ENCODE measurements around the gene SLC35B1. TPM values are rescaled to one million over a fixed set of nuclear protein-coding genes. Genes with fewer than 3 reads are reported as not detected.
"Not testable (repeated sequence)": the region's sequence is repeated elsewhere in the genome, so short reads cannot be mapped to it uniquely, and the experiment has no call there.

SLC35B1 gene
- total RNA-seq, 1 donor from 2014 or later, result 67.4 TPM

DNA sequence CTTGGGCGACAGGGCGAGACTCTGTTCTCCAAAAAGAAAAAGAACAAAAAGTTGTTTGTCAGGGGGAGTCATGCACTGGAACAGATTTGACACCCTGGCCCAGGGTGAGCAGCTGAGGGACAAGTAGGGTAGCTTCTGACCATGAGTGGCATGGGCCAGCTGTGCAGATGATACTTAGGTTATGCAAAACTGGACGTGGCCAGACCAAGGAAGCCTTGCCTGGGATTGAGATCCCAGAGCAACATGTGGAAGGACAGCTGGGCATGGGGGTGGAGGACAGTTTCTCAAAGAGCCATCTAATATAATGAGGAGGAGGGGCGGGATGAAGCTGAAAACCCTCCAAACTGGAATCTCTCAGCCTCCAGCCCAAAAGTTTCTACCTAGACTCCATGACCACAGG lies 19.6 kb upstream of the SLC35B1 start:
- Mint-ChIP-seq H3K9me3 (ENCODE audit: low read depth) (no peaks in the 10 kb centered on the region), H3K4me1 (ENCODE audit: low read depth) (no peaks in the 10 kb centered on the region), H3K4me3 (ENCODE audit: low read depth) (no peak overlapping the region), H3K27me3 (no peaks in the 10 kb centered on the region), H3K27ac (no peak overlapping the region), H3K36me3 (ENCODE audit: insufficient read depth) (peaks cover 7% of the 10 kb centered on the region)
- no peak for TF ChIP-seq CTCF (IDR thresholded peaks at IDR 0.05; ENCODE audit: unreplicated experiment)
- no peak for DNase-seq (ENCODE audit: low spot score, unreplicated experiment)

GRCh38 chr17:49725452-49726130 lies 17.8 kb upstream of the SLC35B1 start:
- H3K9me3 Mint-ChIP-seq (ENCODE audit: low read depth), result no peaks in the 10 kb centered on the region
- peak overlapping the region; percentile 22 for H3K27ac Mint-ChIP-seq
- H3K4me1 Mint-ChIP-seq (ENCODE audit: low read depth), result no peaks in the 10 kb centered on the region
- peaks cover 7% of the 10 kb centered on the region for H3K36me3 Mint-ChIP-seq (ENCODE audit: insufficient read depth)
- no peaks in the 10 kb centered on the region for H3K27me3 Mint-ChIP-seq
- no peak overlapping the region for H3K4me3 Mint-ChIP-seq (ENCODE audit: low read depth)
- DNase-seq (ENCODE audit: low spot score, unreplicated experiment), result no peak
- no peak for TF ChIP-seq CTCF (IDR thresholded peaks at IDR 0.05; ENCODE audit: unreplicated experiment)

DNA sequence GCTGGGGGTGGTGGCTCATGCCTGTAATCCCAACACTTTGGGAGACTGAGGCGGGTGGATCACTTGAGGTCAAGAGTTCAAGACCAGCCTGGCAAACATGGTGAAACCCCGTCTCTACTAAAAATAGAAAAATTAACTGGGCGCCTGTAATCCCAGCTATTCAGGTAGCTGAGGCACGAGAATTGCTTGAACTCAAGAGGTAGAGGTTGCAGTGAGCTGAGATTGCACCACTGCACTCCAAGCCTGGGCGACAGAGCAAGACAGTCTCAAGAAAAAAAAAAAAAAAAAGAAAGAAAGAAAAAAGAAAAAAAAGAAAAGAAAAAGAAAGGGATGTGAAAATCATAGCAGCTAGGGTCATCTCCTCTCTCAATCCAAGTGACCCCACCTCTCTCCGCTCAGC lies 16.8 kb upstream of the SLC35B1 start:
- H3K36me3 Mint-ChIP-seq (ENCODE audit: insufficient read depth), result peaks cover 10% of the 10 kb centered on the region
- not testable (repeated sequence) for H3K27me3 Mint-ChIP-seq; DNase-seq (ENCODE audit: low spot score, unreplicated experiment); H3K9me3 Mint-ChIP-seq (ENCODE audit: low read depth); H3K4me1 Mint-ChIP-seq (ENCODE audit: low read depth); H3K4me3 Mint-ChIP-seq (ENCODE audit: low read depth); H3K27ac Mint-ChIP-seq

DNA sequence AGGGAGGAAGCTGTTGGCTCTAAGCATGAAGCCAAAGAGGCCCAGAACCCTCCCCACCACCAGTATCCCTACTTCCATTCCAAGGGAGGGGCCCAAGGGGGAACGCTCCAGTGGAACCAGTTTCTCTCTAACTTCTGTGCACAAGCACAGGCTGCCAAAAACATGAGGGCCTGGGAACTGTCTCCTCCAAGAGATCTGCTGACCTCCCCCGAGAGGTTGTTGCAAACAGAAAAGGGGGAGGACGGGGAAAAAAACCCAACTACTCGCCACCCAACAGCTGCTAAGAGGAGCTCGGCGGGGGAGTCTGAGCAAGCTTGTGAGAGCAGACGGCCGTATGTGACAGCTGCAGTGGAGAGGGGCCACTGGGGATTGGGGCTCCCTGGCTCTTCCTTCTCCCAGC lies 15.7 kb upstream of the SLC35B1 start:
- no peaks in the 10 kb centered on the region for H3K9me3 Mint-ChIP-seq (ENCODE audit: low read depth)
- H3K4me3 Mint-ChIP-seq (ENCODE audit: low read depth), result no peak overlapping the region
- peaks cover 12% of the 10 kb centered on the region for H3K36me3 Mint-ChIP-seq (ENCODE audit: insufficient read depth)
- DNase-seq (ENCODE audit: low spot score, unreplicated experiment), result no peak
- H3K27me3 Mint-ChIP-seq, result no peaks in the 10 kb centered on the region
- no peaks in the 10 kb centered on the region for H3K4me1 Mint-ChIP-seq (ENCODE audit: low read depth)
- no peak for TF ChIP-seq CTCF (IDR thresholded peaks at IDR 0.05; ENCODE audit: unreplicated experiment)
- no peak overlapping the region for H3K27ac Mint-ChIP-seq

DNA sequence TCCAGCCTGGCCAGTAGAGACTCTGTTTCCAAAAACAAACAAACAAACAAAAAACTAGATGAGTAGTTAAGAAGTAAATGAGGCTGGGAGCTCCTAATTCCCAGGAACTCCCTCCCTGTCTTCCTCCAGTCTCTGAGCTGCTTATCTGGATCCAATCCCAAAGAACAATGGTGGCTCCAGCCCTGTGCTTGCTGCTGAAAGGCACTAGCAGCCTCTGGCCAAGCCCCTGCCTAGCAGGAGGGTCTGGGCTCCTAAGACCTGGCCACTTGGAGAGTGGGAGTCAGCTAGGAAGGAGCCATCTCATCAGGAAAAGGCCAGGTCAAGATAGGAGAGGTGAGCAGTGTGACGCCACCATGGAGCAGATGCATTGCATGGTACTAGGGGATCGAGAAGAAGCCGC lies 14.3 kb upstream of the SLC35B1 start:
- Mint-ChIP-seq H3K27me3 (no peaks in the 10 kb centered on the region), H3K4me1 (ENCODE audit: low read depth) (no peaks in the 10 kb centered on the region), H3K36me3 (ENCODE audit: insufficient read depth) (peaks cover 16% of the 10 kb centered on the region), H3K9me3 (ENCODE audit: low read depth) (no peaks in the 10 kb centered on the region), H3K4me3 (ENCODE audit: low read depth) (no peak overlapping the region), H3K27ac (no peak overlapping the region)
- DNase-seq (ENCODE audit: low spot score, unreplicated experiment), result no peak
- no peak for TF ChIP-seq CTCF (IDR thresholded peaks at IDR 0.05; ENCODE audit: unreplicated experiment)

DNA sequence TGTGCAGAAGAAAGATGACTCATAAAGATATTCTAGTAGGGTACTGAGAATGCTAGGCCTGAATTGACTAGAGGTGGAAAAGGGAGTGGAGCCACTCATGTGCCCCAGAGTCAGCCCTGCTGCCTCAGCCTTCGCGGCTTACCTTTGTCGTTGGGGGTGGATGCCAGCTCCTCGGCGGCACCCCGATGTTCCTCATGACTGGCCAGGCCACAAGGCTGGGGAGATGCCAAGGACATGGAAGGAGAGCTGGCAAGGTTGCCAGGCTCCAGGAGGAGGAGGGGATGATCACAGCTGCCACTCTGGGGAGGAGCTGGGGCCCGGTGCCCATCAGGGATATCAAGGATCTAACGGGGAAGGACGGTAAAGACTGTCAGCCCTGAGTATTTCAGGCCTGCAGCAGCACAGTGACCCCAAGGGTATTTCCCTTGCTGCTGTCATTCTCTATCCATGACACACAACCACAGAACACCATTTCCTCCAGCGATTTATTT lies 9.7 kb upstream of the SLC35B1 start:
- H3K36me3 Mint-ChIP-seq (ENCODE audit: insufficient read depth), result peaks cover 23% of the 10 kb centered on the region
- TF ChIP-seq CTCF (IDR thresholded peaks at IDR 0.05; ENCODE audit: unreplicated experiment), result no peak
- no peak for DNase-seq (ENCODE audit: low spot score, unreplicated experiment)
- H3K4me3 Mint-ChIP-seq (ENCODE audit: low read depth), result no peak overlapping the region
- no peak overlapping the region for H3K27ac Mint-ChIP-seq
- H3K9me3 Mint-ChIP-seq (ENCODE audit: low read depth), result no peaks in the 10 kb centered on the region
- H3K27me3 Mint-ChIP-seq, result no peaks in the 10 kb centered on the region
- H3K4me1 Mint-ChIP-seq (ENCODE audit: low read depth), result peaks cover 14% of the 10 kb centered on the region
